T47D (cell line): ENCODE results near the gene MAPK13.
"Not testable (repeated sequence)": the region's sequence is repeated elsewhere in the genome, so short reads cannot be mapped to it uniquely, and the experiment has no call there.

Experiments
- DNase-seq, 2 experiments: peaks; one replicate each; pipeline versions ENCODE4 v3.0.0 to v3.0.0-alpha.2; 2011 to 2012; ENCODE audit warnings: low read depth in 1 of 2, low spot score in 1 of 2
- JUND ChIP-seq: IDR thresholded peaks from 2 replicates; pipeline ENCODE4 v1.6.1; 2012; ENCODE audit warnings: low read depth
- in situ Hi-C: cut with HindIII; loops from 2 replicates; pipeline ENCODE4 v1.10.0; 2016; ENCODE audit warnings: low sequenced_read_pairs, low pct_unique_long_range_greater_than_20kb

MAPK13 gene

DNA sequence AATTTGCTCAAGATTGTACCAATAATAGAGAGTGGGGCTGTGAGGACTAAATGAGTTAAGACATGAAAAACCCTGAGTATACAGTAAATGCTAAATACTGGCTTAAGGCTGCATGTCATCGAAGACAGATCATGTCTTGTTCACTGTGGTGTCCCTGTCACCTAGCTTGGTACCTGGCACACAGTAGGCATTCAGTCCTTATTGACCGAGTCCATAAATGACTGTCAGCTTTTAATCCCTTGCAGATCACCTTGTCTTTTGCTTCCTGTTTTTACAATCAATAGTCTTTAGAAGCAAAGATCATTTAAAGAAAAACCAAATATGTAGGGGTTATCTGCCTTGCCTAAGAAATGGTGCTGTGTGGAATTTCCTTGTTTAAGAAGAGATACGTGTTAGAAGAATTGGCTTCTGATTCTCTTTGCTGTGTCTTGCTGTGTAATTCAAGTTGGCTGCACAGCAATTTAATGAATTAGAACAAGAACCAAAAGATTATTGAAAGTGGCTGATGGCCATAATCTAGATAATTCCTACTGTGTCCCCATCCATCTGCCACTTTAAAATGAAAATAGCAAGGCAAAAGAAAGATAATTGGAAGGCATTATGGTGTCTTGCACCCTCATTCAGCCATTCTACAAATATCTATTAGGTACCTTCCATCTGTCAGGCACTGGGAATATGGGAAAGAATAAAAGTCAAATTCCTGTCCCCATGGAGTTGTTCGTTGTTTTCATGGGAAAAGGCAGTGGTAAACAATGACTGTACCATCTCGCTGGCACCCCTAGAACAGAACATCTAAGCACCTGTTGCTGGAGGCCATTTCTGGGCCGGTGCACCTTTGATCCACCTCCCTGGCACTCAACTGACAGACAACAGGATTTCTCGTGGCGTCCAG lies 12.4 kb upstream of the MAPK13 start:
- no peak for TF ChIP-seq JUND
- no peak for DNase-seq
- in situ Hi-C loops, result no loop called here

DNA sequence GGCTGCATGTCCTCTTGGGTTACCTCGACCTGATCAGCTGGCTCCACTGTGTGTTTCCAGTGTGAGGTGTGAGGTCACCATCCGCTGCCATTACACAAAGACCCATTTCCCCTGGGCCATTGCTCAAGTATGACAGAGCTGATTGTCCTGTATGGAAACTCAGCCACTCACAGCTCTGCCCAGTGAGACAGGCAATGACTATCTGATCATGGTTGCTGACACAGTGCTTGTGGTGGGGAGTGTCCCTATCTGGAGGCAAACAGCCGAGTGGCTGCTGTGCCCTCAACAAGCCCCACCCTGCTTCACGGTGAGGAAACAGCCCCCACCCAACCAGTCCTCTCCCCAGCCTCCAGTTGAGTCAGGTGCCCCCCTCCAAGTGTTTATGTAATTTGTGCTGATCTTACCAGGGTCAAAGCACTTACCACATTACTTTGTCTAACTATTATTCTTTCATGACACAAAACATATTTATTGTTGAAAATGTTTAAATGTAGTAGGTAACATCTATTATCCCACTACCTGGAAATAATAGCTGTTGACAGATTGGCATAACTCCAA lies 11.7 kb upstream of the MAPK13 start:
- no peak for TF ChIP-seq JUND
- DNase-seq, result peak in 1 of 2 experiments; percentile 85
- in situ Hi-C loops, result no loop called here

DNA sequence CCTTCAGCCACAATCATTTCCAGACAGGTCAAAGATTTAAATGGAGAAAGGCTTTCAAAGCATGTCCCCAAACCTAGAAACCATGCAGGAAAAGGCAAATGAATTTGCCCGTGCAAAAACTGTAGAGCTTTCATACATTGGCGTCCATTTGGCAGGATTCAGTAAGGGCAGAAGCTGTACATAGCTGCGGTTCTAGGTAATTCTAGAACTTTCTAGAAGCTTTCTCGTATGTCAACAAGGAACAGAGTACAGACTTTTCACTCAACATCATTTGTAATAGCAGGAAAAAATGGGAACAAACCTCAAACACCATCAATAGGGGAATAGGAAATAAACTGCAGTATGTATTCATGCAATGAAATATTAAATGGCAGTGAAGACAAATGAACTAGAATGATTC lies 11.1 kb upstream of the MAPK13 start:
- DNase-seq, result no peak
- no peak for TF ChIP-seq JUND
- in situ Hi-C loops, result no loop called here

DNA sequence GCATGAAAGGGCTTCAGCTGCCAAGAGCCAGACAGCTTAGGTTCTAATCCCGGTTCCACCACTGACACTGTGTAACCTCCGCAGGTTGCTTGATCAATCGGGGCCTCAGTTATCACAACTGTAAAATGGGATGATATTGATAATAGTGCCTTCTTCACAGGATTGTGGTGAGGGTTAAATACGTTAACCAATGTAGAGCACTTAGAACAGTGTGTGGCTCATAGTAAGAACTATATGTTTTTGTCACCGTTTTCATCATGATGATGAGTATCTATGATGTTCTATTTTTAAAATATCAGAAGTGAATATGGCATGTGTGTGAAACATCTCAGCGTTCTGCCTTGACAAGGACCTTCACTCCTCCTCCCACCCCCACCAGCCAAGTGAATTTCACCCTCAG lies 10.3 kb upstream of the MAPK13 start:
- in situ Hi-C loops, result no loop called here
- no peak for TF ChIP-seq JUND
- no peak for DNase-seq

DNA sequence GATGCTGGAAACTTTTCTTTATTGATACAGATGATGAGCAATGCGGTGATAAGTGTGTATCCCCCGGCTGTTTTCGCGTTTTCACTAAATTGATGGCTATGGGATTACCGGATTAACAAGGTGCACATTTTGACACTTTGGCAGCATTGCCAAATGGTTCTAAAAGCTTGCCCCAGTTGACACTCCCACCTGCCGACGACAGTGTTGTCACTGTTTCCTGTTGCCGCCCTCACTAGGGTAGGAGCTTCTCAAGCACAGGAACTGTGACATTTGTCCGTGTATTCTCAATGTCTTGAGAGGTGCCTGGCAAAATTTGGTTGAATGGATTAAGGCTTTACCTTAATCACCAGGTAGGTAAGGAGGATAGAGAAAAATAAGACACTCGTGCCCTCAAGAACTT lies 9.8 kb upstream of the MAPK13 start:
- peak in 1 of 2 experiments; percentile 85 for DNase-seq
- in situ Hi-C loops, result no loop called here
- TF ChIP-seq JUND, result no peak

DNA sequence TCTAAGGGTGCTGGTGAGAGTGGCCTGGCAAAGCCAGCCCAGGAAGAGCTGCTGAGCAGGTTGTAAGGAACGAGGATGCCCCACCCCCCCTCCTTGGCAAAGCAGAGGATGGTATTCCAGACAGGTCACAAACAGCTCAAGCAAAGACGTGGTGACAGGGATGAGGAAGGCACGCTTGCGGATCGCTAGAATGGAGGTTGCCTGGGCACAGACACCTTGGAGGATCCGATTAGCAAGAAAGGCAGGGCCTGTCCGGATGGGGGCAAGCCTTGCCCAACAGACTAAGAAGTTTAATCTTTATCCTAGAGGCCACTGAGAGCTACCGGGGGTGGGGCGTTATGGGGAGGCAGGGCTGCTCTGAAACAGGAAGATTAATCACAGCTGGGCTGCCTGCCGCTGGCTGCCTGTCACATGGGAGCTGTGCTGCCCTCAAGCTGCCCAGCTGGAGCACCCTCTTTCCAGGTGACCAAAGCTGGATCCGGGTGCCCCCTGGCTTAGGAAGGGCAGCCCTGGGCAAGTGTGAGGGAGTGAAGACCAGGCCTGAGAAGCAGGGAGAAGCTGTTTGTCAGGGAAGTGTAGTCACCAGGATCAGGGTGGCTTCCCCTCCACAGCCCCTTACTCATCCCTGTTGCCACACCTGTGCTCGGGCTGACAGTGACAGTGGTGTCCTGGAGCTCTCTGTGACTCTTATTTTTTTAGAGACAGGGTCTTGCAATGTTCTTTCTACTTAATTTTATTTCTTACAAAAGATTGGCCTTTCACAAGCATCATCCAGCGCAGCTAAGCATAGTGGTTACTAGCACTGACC lies 9.1 kb upstream of the MAPK13 start:
- no peak for TF ChIP-seq JUND
- peak in 1 of 2 experiments; percentile 93 for DNase-seq
- in situ Hi-C loops, result no loop called here

DNA sequence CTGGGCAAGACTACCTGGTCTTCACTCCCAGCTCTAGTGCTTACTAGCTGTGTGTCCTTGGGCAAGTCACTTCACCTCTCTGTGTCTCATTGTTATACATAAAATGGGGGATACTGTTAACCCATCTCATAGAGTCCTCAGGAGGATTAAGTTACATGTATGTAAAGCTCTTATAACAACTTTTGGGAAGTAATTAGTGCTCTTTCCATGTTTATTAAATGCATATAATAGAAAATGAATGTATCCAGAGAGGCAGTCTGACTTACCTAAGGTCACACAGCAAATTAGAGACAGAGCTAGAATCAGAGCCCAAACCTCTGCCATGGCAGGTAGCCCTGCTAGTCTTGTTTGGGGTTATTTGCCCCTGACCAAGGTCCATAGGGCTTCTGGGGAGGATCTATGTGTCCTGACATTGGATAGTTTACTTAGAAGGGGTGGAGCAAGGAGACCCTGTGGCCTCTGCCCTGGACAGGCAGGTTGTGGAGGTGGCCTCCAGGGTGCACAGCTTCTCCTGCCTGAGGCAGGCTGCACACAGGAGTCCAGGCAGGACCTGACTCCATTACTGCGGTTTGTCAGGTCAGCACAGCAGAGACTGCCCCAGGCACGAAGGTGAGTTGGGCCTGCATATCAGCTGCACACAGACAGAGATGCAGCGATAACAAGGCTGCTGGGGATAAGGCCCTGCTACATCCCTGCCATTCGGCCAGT lies 8.4 kb upstream of the MAPK13 start:
- peak in 1 of 2 experiments; percentile 54 for DNase-seq
- in situ Hi-C loops, result no loop called here
- TF ChIP-seq JUND, result no peak

DNA sequence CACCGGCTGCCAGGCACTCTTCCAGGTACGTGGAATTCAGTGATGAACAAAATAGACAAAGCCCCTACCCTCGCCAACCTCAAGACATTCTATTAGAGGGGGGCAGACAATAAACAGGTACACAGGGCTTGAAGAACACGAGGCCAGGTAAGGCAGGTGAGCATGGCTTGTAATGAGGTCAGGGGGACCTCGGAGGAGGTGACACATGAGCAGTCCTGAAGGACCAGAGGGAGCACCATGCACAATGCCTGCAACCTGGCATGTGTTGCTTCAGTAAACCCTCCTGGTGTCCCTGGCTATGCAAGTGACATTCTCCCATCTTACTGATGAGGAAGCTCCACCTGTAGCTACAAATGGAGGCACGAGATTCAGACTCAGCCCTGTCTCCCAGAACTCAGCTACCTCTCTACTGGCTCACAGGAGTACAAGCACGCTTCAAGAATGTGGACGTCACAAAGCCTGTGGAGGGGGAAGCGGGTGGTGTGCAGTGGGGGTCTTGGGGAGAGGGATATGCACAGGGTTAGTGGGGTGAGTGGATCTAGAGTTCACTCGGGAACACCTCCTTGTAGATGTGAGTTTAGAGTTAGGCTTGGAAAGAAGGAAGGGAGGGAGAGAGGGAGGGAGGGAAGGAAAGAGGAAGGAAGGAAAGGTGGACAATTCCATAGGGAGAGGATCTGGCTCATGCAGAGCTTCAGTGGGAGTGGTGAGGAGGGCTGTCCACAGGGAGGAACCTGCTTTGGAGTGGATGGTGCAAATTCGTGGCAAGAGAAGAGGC lies 7.6 kb upstream of the MAPK13 start:
- TF ChIP-seq JUND, result no peak
- in situ Hi-C loops, result no loop called here
- peak in 1 of 2 experiments; percentile 40 for DNase-seq

DNA sequence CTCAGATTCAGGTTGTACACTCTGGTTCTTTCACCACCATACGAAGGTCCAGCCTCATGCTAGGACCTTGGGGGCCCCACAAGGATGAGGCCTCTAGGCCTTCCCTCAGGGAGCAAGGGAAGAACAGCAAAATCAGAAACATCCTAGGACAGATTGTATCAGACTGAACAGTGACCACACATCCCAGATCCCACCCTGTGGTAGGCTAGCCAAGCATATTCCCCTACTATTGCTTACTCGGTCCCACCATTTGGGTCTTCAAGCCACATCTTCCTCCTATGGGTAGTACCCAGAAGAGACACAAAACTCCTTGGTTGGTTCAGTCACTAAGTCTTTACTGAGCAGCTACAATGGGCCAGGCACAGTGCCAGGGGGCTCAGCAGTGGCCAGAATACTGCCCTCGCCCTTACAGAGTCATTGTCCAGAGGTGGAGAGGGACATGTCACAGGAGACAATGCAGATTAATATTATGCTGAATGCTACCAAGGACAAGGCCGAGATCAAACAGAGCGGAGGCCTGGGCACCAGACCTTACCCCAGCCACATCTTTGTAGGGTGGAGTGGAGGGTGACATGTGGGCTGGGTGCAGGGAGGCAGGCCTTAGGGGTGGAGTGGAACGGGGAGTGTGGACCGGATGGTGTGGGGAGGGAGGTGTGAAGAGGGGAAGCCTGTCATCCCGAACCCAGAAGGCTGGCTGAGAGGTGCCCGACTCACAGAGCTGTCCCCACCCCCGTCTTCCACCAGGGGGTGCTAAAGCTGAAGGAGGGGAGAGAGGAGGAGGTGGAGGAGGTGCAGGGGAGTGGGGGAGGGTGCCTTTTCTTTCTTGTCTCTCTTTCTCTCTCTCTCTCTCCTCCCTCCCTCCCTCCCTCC lies 6.8 kb upstream of the MAPK13 start:
- in situ Hi-C loops, result no loop called here
- no peak for TF ChIP-seq JUND
- DNase-seq, result peak; percentile 57 to 93

DNA sequence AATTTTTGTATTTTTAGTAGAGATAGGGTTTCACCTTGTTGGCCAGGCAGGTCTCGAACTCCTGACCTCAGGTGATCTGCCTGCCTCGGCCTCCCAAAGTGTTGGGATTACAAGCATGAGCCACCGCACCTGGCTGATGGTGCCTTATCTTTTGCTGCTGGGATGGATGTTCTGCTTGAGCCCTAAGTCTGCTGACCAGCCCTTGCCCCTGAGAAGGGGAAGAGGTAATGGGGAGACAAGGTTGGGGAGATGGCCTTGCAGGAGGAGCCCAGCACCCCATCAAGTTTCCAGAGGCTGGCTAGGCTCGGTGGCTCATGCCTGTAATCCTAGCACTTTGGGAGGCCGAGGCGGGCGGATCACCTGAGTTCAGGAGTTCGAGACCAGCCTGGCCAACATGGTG lies 6.0 kb upstream of the MAPK13 start:
- in situ Hi-C loops, DNase-seq: not testable (repeated sequence)

DNA sequence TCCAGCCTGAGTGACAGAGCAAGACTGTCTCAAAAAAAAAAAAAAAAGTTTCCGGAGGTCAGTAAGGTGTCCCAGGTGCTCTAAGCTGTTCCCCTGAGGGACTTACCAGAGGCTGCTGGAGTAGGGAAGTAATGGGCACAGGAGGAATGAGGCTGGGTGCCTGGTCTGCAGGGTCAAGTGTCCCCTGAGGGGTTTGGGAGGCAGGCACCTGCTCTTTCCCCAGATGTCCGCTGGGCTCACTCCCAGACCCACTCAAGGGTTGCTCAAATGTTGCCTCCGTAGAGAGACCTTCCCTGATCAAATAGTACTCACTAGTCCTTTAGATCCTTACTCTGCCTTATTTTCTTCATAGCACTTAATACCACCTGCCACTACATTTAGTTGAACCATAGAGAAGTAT lies 5.4 kb upstream of the MAPK13 start:
- no peak for TF ChIP-seq JUND
- no peak for DNase-seq
- in situ Hi-C loops, result no loop called here
